Activated effector memory CD4-positive, alpha-beta T cell treated with anti-CD3 and anti-CD28 coated beads, Interleukin-2, amount 50 U/mL, for 16 hours (primary cell): ENCODE results near the gene ZBTB47.

Experiments used
- DNase-seq: peaks from one replicate; pipeline ENCODE4 v3.0.0-alpha.2; 2020

ZBTB47 gene

GRCh38 chr3:42666022-42666421 lies 12.5 kb downstream of the ZBTB47 start:
- DNase-seq: peak; percentile 37

- peak; percentile 56 for DNase-seq
Observed at GRCh38 chr3:42666577-42666998, 13.1 kb downstream of the ZBTB47 start.

GRCh38 chr3:42667096-42667522 lies 13.6 kb downstream of the ZBTB47 start:
- peak; percentile 43 for DNase-seq

- DNase-seq: peak; percentile 48
Observed at GRCh38 chr3:42667523-42668412, 14.3 kb downstream of the ZBTB47 start.

GRCh38 chr3:42668413-42668760 lies 14.9 kb downstream of the ZBTB47 start:
- DNase-seq: no peak

GRCh38 chr3:42668793-42669217 lies 15.3 kb downstream of the ZBTB47 start:
- DNase-seq: peak; percentile 25

- DNase-seq: peak; percentile 6
Observed at GRCh38 chr3:42670051-42670576, 16.6 kb downstream of the ZBTB47 start.

- peak; percentile 48 for DNase-seq
Observed at GRCh38 chr3:42670670-42671069, 17.2 kb downstream of the ZBTB47 start.

- no peak for DNase-seq
Observed at GRCh38 chr3:42672515-42672914, 19.0 kb downstream of the ZBTB47 start.

GRCh38 chr3:42673082-42673481 lies 19.6 kb downstream of the ZBTB47 start:
- DNase-seq: peak; percentile 55

- DNase-seq: no peak
Observed at GRCh38 chr3:42674146-42674545, 20.6 kb downstream of the ZBTB47 start.

- no peak for DNase-seq
Observed at GRCh38 chr3:42675909-42676308, 22.4 kb downstream of the ZBTB47 start.

GRCh38 chr3:42678447-42678846 lies 24.9 kb downstream of the ZBTB47 start:
- DNase-seq: no peak

GRCh38 chr3:42680271-42680670 lies 26.8 kb downstream of the ZBTB47 start:
- no peak for DNase-seq

GRCh38 chr3:42680806-42681205 lies 27.3 kb downstream of the ZBTB47 start:
- DNase-seq: no peak

GRCh38 chr3:42681361-42682038 lies 28.0 kb downstream of the ZBTB47 start:
- no peak for DNase-seq

GRCh38 chr3:42682301-42683070 lies 29.0 kb downstream of the ZBTB47 start:
- DNase-seq: no peak

- peak; percentile 67 for DNase-seq
Observed at GRCh38 chr3:42683875-42684598, 30.5 kb downstream of the ZBTB47 start.

GRCh38 chr3:42684632-42685362 lies 31.3 kb downstream of the ZBTB47 start:
- DNase-seq: no peak

GRCh38 chr3:42685363-42685881 lies 31.9 kb downstream of the ZBTB47 start, which contains the start of gene KLHL40:
Gene KLHL40 (plus strand): TSS chr3:42685537. CDS start chr3:42685619, 82 bp downstream.
- peak; percentile 48 for DNase-seq
